Stomach (tissue), 4 donors: Measurements from ENCODE around the gene CARD11.

ENCODE experiments used
- CTCF ChIP-seq, 7 experiments: fragments of 450-650 bp in 4 of 7; fragments of 200-600 bp in 3 of 7; sonication (generic) in 3 of 7; IDR thresholded peaks; one replicate each; pipeline ENCODE4 v1.5.1; 2016 to 2019; ENCODE audit warnings: antibody characterized with exemption in 7 of 7, control low read depth in 2 of 7, mild to moderate bottlenecking in 1 of 7
- POLR2A ChIP-seq, 4 donors: fragments of 450-650 bp; IDR thresholded peaks; one replicate each; pipeline ENCODE4 v1.6.1; 2016; ENCODE audit warnings: antibody characterized with exemption in 4 of 4, control low read depth in 2 of 4, mild to moderate bottlenecking in 1 of 4, moderate library complexity in 1 of 4
- POLR2AphosphoS5 ChIP-seq, 3 donors: sonication (generic); formaldehyde crosslinking; IDR thresholded peaks; one replicate each; pipeline ENCODE4 v1.6.1; 2016; ENCODE audit warnings: antibody characterized with exemption in 3 of 3

GRCh38 chr7:2921653-2922347, 121.9 kb downstream of the CARD11 start:
- TF ChIP-seq CTCF (IDR thresholded peaks at IDR 0.05) (no peak), POLR2AphosphoS5 (IDR thresholded peaks at IDR 0.05) (no peak), POLR2A (IDR thresholded peaks at IDR 0.05) (no peak)
